ENCODE results near the gene ZNF318.

- TF ChIP-seq EZH2 (IDR thresholded peaks at IDR 0.05; ENCODE audit: low read depth) = no peak
- TF ChIP-seq, protein P1, sequence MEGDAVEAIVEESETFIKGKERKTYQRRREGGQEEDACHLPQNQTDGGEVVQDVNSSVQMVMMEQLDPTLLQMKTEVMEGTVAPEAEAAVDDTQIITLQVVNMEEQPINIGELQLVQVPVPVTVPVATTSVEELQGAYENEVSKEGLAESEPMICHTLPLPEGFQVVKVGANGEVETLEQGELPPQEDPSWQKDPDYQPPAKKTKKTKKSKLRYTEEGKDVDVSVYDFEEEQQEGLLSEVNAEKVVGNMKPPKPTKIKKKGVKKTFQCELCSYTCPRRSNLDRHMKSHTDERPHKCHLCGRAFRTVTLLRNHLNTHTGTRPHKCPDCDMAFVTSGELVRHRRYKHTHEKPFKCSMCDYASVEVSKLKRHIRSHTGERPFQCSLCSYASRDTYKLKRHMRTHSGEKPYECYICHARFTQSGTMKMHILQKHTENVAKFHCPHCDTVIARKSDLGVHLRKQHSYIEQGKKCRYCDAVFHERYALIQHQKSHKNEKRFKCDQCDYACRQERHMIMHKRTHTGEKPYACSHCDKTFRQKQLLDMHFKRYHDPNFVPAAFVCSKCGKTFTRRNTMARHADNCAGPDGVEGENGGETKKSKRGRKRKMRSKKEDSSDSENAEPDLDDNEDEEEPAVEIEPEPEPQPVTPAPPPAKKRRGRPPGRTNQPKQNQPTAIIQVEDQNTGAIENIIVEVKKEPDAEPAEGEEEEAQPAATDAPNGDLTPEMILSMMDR (conservative IDR thresholded peaks at IDR 0.05) = no peak
Measured at GRCh38 chr6:43293698-43294097, 75.7 kb downstream of the ZNF318 start.

Data from PC-9 (cell line).